Stimulated activated naive B cell treated with anti-CD40 and anti-IgM and Interleukin-4, amounts not matched to agents 10 μg/mL and 1 μg/mL and 100 μg/mL, for 72 hours (primary cell): ENCODE measurements around the gene ACHE.
"Not testable (repeated sequence)": the region's sequence is repeated elsewhere in the genome, so short reads cannot be mapped to it uniquely, and the experiment has no call there.

Experiments used
- ATAC-seq, 2 donors: fragments of 150-1000 bp; cut with Tn5 transposase; replicated peaks; 2 replicates each; pipeline ENCODE4 v1.10.0; 2021; ENCODE audit warnings: moderate library complexity in 1 of 2
- DNase-seq: peaks from one replicate; pipeline ENCODE4 v3.0.0; 2021
- H3K27ac Mint-ChIP-seq: one replicate; pipeline ENCODE4 v1.8.0; 2022; ENCODE audit warnings: mild to moderate bottlenecking, mixed read lengths
- H3K27me3 Mint-ChIP-seq, 2 donors: one replicate each; pipeline ENCODE4 v1.8.0; 2022; ENCODE audit warnings: mixed read lengths in 2 of 2
- H3K36me3 Mint-ChIP-seq, 2 donors: one replicate each; pipeline ENCODE4 v1.8.0; 2022; ENCODE audit warnings: mixed read lengths in 2 of 2, mild to moderate bottlenecking in 1 of 2
- H3K4me1 Mint-ChIP-seq, 2 donors: one replicate each; pipeline ENCODE4 v1.8.0; 2022; ENCODE audit warnings: mixed read lengths in 2 of 2, mild to moderate bottlenecking in 1 of 2
- H3K4me3 Mint-ChIP-seq, 2 donors: one replicate each; pipeline ENCODE4 v1.8.0; 2022; ENCODE audit warnings: mild to moderate bottlenecking in 2 of 2, mixed read lengths in 2 of 2, moderate library complexity in 1 of 2
- H3K9me3 Mint-ChIP-seq, 2 donors: one replicate each; pipeline ENCODE4 v1.8.0; 2022; ENCODE audit warnings: mixed read lengths in 2 of 2, mild to moderate bottlenecking in 1 of 2

Gene ACHE

DNA sequence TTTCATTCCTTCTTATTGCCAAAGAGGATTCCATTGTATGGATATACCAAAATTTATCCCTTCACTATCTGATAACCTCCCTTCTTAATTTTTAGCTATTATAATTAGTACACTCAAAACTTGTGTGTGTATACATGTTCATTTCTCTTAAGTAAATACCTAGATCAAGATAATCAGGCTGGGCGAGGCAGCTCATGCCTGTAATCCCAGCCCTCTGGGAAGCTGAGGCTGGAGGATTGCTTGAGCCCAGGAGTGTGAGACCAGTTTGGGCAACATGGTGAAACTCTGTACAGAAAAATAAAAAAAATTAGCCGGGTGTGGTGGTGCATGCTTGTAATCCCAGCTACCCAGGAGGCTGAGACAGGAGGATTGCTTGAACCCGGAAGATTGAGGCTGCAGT, 15.8 kb upstream of the ACHE start:
- H3K9me3 Mint-ChIP-seq = peaks cover 0 to 3% of the 10 kb centered on the region in 2 donors
- H3K27me3 Mint-ChIP-seq = peaks cover 11 to 23% of the 10 kb centered on the region in 2 donors
- DNase-seq (no peak), ATAC-seq (no peak)
- H3K36me3 Mint-ChIP-seq = peaks cover 0 to 2% of the 10 kb centered on the region in 2 donors
- no peak overlapping the region for H3K4me3 Mint-ChIP-seq
- peaks cover 2 to 10% of the 10 kb centered on the region in 2 donors for H3K4me1 Mint-ChIP-seq
- H3K27ac Mint-ChIP-seq = no peak overlapping the region

DNA sequence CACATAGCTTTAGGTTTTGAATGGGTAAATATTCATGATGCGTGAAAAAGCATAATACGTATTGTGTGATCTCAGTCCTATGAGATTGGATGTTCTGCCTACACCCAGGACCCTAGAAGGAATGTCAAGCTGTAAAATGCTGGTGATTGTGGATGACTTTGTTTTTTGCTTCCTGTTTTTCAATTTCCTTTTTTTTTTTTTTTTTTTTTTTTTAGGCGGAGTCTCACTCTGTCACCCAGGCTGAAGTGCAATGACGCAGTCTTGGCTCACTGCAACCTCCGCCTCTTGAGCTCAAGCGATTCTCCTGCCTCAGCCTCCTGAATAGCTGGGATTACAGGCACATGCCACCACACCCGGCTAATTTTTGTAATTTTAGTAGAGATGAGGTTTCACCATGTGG, 14.8 kb upstream of the ACHE start:
- H3K27me3 Mint-ChIP-seq = peaks cover 9 to 20% of the 10 kb centered on the region in 2 donors
- peak in 1 of 2 donors; percentile 31 for ATAC-seq
- H3K27ac Mint-ChIP-seq, DNase-seq, H3K4me1 Mint-ChIP-seq, H3K9me3 Mint-ChIP-seq, H3K4me3 Mint-ChIP-seq, H3K36me3 Mint-ChIP-seq: not testable (repeated sequence)

DNA sequence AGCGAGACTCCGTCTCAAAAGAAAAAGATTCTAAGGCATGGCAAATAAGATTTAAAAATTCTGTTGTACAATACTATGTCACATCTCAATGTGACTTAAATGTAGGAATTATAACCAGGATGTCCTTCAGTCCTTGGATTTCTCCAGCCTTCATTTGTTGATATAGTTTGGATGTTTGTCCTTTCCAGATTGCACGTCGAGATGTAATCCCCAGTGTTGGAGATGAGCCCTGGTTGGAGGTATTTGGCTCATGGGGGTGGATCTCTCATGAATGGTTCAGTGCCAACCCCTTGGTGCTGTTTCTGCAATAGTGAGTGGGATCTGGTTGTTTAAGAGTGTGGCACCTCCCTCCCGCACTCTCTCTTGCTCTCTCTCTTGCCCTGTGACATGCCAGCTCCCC, 12.8 kb upstream of the ACHE start:
- peaks cover 0 to 3% of the 10 kb centered on the region in 2 donors for H3K9me3 Mint-ChIP-seq
- peaks cover 2 to 7% of the 10 kb centered on the region in 2 donors for H3K4me1 Mint-ChIP-seq
- no peak overlapping the region for H3K4me3 Mint-ChIP-seq
- ATAC-seq = no peak
- H3K27ac Mint-ChIP-seq = no peak overlapping the region
- no peaks in the 10 kb centered on the region for H3K36me3 Mint-ChIP-seq
- DNase-seq = no peak
- H3K27me3 Mint-ChIP-seq = peaks cover 0 to 13% of the 10 kb centered on the region in 2 donors

DNA sequence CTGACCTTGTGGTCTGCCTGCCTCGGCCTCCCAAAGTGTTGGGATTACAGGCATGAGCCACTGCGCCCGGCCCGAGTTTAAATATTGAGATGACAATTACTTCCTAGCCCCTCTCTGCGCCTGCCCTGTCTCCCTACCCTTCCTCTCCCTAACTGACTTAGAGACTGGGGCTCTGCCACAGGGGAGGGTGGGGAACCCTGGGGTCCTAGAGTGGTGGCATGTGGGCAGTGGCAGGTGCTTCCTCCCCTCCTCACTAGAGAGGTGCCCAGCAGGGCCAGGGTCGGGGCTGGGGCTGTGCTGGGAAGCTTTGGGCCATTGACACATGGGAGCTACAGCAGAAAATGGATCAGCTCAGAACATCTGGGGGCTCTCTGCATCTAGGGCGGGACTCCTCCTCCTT, 7.0 kb upstream of the ACHE start:
- Mint-ChIP-seq H3K27ac (no peak overlapping the region), H3K36me3 (no peaks in the 10 kb centered on the region), H3K4me1 (no peaks in the 10 kb centered on the region), H3K27me3 (peaks cover 23 to 38% of the 10 kb centered on the region in 2 donors), H3K4me3 (no peak overlapping the region), H3K9me3 (no peaks in the 10 kb centered on the region)
- ATAC-seq = no peak
- DNase-seq = no peak

DNA sequence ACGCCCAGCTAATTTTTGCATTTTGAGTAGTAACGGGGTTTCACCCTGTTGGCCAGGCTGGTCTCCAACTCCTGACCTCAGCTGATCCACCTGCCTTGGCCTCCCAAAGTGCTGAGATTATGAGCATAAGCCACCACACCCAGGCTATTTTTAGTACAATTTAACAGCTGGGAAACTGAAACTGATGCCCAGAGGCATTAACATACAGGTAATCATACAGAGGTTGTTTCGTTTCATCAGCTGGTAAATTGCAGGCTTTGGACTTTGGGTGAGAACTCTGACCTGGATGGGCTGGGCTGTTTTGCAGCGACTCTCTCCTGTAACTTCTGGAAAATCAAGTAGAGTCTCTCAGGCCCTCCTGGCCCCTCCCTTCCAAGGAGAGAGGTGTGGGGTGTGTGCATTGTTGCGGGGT, 6.2 kb upstream of the ACHE start:
- ATAC-seq (no peak), DNase-seq (no peak)
- no peak overlapping the region for H3K4me3 Mint-ChIP-seq
- H3K27ac Mint-ChIP-seq = no peak overlapping the region
- H3K9me3 Mint-ChIP-seq = no peaks in the 10 kb centered on the region
- H3K36me3 Mint-ChIP-seq = no peaks in the 10 kb centered on the region
- H3K27me3 Mint-ChIP-seq = peaks cover 29 to 43% of the 10 kb centered on the region in 2 donors
- H3K4me1 Mint-ChIP-seq = no peaks in the 10 kb centered on the region

DNA sequence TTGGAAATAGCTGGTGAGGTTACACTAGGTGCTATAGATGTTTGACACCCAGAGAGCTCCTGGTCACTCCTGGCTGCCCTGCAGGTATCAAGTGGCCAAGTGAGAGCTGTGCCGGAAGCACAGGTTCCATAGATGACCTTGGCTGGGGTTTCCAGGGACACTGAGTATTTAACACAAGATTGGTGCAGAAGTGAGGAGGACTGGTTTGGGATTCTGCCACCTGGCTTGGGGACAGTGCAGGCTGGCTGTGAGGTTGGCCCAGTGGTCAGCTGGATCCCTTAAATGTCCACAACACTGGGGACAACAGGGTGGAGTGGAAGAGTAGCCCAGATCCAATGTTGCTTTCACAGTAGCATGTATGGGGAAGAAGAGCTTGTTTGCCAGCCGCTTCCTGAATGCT, 5.3 kb upstream of the ACHE start:
- H3K27me3 Mint-ChIP-seq = peaks cover 34 to 49% of the 10 kb centered on the region in 2 donors
- ATAC-seq = no peak
- H3K9me3 Mint-ChIP-seq = no peaks in the 10 kb centered on the region
- no peak overlapping the region for H3K4me3 Mint-ChIP-seq
- peaks cover 6% of the 10 kb centered on the region in 2 donors for H3K4me1 Mint-ChIP-seq
- no peak overlapping the region for H3K27ac Mint-ChIP-seq
- no peak for DNase-seq
- H3K36me3 Mint-ChIP-seq = peaks cover 0 to 5% of the 10 kb centered on the region in 2 donors

DNA sequence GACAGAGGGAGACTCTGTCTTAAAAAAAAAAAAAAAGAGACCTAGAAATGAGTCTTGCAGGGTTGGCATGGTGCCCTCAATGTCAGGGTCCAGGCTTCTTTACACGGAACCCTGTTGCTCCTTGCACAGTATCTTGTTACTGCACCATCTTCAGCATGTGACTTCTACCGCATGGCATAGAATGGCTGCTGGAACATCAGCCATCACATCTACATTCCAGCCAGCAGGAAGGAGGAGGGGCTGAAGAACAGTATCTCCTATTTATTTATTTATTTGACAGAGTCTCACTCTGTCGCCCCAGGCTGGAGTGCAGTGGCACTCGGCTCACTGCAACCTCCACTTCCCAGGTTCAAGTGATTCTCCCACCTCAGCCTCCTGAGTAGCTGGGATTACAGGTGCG, 3.7 kb upstream of the ACHE start:
- H3K36me3 Mint-ChIP-seq = peaks cover 0 to 5% of the 10 kb centered on the region in 2 donors
- DNase-seq = no peak
- H3K4me1 Mint-ChIP-seq = peaks cover 9 to 14% of the 10 kb centered on the region in 2 donors
- ATAC-seq = no peak
- no peak overlapping the region for H3K27ac Mint-ChIP-seq
- H3K4me3 Mint-ChIP-seq = no peak overlapping the region
- H3K9me3 Mint-ChIP-seq = no peaks in the 10 kb centered on the region
- peaks cover 41 to 58% of the 10 kb centered on the region in 2 donors for H3K27me3 Mint-ChIP-seq

DNA sequence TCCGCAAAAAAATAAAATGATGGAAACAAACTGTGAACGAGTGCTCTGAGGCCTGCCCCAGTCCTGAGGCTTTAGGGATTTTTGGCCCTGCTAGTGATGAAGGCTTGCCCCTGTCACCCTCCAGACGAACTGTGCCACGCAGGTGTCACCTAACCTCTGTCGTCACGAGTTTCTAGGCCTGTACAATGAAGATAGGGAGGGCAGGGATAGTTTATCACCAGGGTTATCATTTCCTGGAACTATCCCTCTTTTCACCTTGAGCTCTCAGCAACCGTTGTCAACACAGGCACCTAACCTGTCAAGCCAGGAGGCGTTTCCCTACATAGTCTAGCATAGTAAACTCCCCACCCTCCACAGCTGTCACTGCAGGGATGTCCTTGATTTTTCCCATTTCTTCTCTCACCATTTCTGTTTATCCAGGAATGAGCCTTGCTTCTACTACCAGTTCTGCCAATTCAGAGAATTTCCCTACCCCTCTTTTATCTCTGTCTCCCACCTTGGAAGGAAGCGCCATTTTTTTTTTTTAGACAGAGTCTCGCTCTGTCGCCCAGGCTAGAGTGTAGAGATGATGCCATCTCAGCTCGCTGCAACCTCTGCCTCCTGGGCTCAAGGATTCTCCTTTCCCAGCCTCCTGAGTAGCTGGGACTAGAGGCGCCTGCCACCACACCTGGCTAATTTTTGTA, 2.2 kb upstream of the ACHE start:
- Mint-ChIP-seq H3K9me3 (no peaks in the 10 kb centered on the region), H3K4me1 (peaks cover 9 to 14% of the 10 kb centered on the region in 2 donors), H3K4me3 (no peak overlapping the region), H3K36me3 (peaks cover 0 to 5% of the 10 kb centered on the region in 2 donors), H3K27me3 (peaks cover 49 to 67% of the 10 kb centered on the region in 2 donors), H3K27ac (no peak overlapping the region)
- DNase-seq = no peak
- no peak for ATAC-seq

DNA sequence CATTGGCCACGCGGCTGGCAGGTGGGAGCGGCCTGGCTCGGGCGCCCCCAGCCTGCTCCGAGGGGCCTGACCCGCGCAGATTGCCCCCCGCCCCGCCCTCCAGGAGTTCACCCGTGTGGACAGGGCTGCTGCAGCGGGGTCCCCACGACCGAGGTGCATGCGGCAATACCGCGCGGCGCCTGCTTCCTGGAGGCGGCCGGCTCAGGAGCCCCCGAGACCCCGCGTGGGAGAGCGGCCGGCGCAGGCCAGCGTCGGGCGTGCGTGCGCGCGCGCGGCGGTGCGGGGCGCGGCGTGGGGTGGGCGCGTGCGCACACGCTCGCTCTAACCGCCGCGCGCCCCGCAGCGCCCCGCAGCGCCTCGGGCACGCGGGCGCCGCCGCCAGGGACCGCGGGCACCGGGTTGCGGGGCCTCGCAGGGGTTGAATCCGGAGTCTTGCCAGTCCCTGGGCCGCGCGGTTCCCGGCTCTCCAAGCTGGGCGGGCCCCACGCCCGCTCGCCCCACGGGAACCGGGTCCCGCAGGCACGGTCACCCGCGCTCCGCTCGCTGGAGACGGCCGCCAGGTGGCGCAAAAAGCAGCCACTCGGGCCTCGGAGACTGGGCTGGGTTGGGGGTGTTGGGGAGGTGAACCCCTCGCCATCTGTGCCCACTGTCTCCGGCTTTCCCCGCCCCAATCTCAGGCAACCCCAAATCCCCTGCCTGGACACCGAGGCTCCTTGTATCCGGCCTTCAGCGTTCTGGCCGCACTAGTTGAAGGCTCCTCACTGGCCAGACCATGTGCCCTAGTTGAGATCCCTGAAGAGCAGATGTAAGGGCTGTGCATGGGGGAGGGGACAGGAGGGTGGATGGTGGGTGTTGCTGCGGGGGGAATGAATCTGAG, 1.3 kb upstream of the ACHE start:
- ATAC-seq (peak; percentile 64 to 65), DNase-seq (peak; percentile 30)
- Mint-ChIP-seq H3K27me3 (peaks cover 53 to 69% of the 10 kb centered on the region in 2 donors), H3K27ac (no peak overlapping the region), H3K4me1 (peaks cover 12 to 14% of the 10 kb centered on the region in 2 donors), H3K4me3 (peak overlapping the region; percentile 67 to 86), H3K9me3 (no peaks in the 10 kb centered on the region), H3K36me3 (peaks cover 0 to 5% of the 10 kb centered on the region in 2 donors)

DNA sequence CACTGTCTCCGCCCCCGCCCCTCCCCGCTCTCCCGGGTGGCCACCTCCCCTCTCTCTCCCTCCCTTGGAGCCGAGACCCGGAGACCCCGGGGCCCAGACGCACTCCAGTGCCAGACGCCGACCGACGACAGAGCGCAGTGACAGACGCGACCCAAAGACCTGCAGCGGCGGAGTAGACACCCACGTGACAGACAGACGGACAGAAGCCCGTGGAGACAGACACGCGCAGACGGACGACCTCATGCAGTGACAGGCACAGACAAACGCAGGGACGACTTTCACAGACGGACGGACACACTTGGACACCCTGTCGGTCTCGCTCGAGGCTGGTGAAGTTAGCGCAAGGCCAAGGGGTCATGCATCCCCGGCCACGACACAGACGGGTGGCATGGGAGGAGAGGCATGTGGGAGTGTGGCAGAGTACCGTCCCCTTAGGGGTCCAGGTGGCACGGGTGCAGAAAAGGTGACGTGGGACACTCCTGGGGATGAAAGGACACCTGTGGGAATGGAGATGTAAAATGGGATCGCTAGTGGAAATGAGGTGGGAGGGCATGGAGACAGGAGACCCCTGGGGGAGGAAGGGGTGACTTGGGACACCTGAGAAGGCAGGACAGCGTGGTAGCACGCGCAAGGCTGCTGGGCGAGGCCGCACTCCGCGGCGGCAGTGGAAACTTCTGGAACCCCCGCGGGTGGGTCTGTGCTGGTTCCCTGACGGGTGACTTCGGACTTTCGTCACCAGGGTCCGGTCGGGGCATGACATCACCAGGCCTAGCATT, 456 bp upstream of the ACHE start:
- Mint-ChIP-seq H3K9me3 (no peaks in the 10 kb centered on the region), H3K27ac (peak overlapping the region; percentile 80), H3K4me1 (peaks cover 15 to 19% of the 10 kb centered on the region in 2 donors), H3K27me3 (peaks cover 60 to 75% of the 10 kb centered on the region in 2 donors), H3K4me3 (peak overlapping the region; percentile 81 to 86), H3K36me3 (peaks cover 0 to 5% of the 10 kb centered on the region in 2 donors)
- DNase-seq (no peak), ATAC-seq (peak; percentile 30 to 31)

DNA sequence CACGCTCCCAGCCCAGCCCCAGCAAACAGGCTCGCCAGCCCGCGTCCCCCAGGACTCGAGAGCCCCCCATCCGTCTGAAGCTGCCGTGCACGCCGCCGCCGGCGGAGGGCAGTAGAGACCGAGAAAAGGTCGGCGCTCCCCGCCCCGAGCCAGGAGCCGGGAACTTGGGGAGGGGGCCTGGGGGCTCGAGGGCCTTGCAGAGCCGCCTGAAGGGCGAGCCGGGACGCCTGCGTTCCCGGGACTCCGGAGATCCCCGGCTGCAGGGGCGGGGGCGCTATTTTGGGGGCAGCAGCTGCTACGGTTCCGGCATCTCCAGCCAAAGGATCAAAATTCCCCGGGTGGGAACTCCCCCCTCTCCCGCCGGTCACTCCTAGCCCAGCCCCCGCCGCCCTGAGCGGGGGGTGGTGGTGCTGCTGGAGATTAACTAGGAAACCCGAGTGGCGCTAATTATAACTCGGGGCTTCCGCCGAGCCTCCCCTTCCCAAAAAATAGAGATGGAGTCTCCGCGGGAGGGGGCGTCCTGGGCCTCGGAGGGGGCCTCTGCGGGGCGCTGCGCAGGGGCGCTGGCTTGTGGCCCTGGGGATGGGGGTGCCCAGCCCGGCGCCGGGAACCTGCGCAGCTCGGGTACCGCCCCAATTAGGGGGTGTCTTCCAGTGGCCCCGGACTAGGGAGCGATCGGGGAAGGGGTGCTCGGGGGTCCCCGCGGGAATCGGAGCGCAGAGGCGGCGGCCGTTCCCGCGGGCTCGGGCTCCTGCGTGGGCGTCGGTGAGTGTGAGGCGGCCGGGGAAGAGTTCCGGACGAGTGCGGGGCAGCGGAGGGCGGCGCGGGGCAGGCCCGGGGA, 608 bp downstream of the ACHE start:
- Mint-ChIP-seq H3K9me3 (no peaks in the 10 kb centered on the region), H3K4me3 (peak overlapping the region; percentile 71 to 74), H3K27me3 (peaks cover 57 to 74% of the 10 kb centered on the region in 2 donors), H3K27ac (peak overlapping the region; percentile 14), H3K4me1 (peaks cover 22 to 30% of the 10 kb centered on the region in 2 donors), H3K36me3 (peaks cover 0 to 6% of the 10 kb centered on the region in 2 donors)
- ATAC-seq (peak; percentile 9 to 24), DNase-seq (peak; percentile 41)

DNA sequence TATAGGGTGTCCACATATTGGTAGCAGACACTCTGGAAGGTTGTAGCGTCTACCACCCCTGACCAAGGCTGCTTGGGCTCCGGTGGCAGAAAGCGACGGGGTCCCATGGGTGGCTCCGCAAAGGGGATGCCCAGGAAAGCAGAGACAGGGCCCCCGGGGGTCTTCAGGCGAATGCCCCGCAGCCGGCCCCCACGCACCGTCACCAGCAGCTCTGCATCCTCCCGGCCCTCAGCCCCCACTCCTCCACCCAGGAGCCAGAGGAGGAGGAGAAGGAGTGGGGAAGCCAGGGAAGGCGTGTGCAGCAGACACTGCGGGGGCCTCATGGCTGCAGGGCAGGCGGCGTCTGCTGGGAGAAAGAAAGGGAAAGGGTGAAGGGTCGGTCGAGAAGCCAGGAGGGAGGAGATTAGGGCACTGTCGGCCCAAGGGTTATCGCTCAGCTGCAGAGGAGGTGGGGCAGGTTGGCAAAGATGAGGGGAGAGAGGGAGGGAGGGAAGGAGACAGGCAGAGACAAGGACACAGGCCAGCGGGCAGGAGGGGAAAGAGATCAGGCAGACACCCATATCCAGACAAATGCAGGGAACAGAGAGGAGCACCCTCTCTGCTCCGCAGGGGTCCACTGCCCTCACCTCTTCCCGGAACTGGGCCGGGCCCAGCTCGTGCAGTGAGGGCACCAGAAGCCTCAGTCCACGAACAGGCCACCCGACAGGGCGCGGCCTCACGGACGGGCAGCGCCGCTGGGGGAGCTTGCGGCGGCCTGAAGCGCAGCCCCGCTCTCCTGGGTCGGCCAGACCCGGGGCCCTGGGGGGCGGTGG, 1.6 kb downstream of the ACHE start:
- Mint-ChIP-seq H3K36me3 (peaks cover 0 to 6% of the 10 kb centered on the region in 2 donors), H3K9me3 (no peaks in the 10 kb centered on the region), H3K27me3 (peaks cover 54 to 69% of the 10 kb centered on the region in 2 donors), H3K27ac (peak overlapping the region; percentile 62), H3K4me1 (peaks cover 23 to 32% of the 10 kb centered on the region in 2 donors), H3K4me3 (peak overlapping the region in 1 of 2 donors; percentile 67)
- ATAC-seq (no peak), DNase-seq (no peak)
